MCF 10A (cell line): ENCODE measurements around the gene PARD6A. TPM values are rescaled to one million over a fixed set of nuclear protein-coding genes. Genes with fewer than 3 reads are reported as not detected.

Experiments
- BruUV-seq: library from RNA; stranded (reverse); fragments of 400-500 nt; replicated peaks from 2 replicates; lab custom pipeline; 2021; lab: Mats Ljungman, UMichigan
- CTCF ChIA-PET: fragments of 300-600 bp; sonication (Branson Sonifier 250); formaldehyde crosslinking; extraction: SDS; loops from one replicate; lab custom pipeline; 2021; ENCODE audit warnings: antibody characterized with exemption, inconsistent platforms; lab: Yijun Ruan, JAX
- POLR2A ChIA-PET: fragments of 300-600, 350-650 bp; sonication (Branson Sonifier 250); formaldehyde crosslinking; extraction: SDS; loops from one replicate; lab custom pipeline; 2020; ENCODE audit warnings: antibody characterized with exemption, inconsistent platforms; lab: Yijun Ruan, JAX
- DNase-seq: peaks from one replicate; pipeline ENCODE4 v3.0.0-alpha.2; 2018; ENCODE audit not compliant: unreplicated experiment
- H3K27ac Mint-ChIP-seq: one replicate; pipeline ENCODE4 v1.8.0; 2022; ENCODE audit warnings: mild to moderate bottlenecking, low read depth, mixed read lengths; ENCODE audit not compliant: unreplicated experiment
- H3K27me3 Mint-ChIP-seq: one replicate; pipeline ENCODE4 v1.8.0; 2022; ENCODE audit warnings: mixed read lengths; ENCODE audit not compliant: insufficient read depth, unreplicated experiment
- H3K36me3 Mint-ChIP-seq: one replicate; pipeline ENCODE4 v1.8.0; 2022; ENCODE audit warnings: mild to moderate bottlenecking, moderate library complexity, mixed read lengths; ENCODE audit not compliant: insufficient read depth, unreplicated experiment
- H3K4me1 Mint-ChIP-seq: one replicate; pipeline ENCODE4 v1.8.0; 2022; ENCODE audit warnings: mixed read lengths; ENCODE audit not compliant: insufficient read depth, unreplicated experiment
- H3K4me3 Mint-ChIP-seq: one replicate; pipeline ENCODE4 v1.8.0; 2022; ENCODE audit warnings: mild to moderate bottlenecking, moderate library complexity, mixed read lengths; ENCODE audit not compliant: unreplicated experiment
- H3K9me3 Mint-ChIP-seq: one replicate; pipeline ENCODE4 v1.8.0; 2022; ENCODE audit warnings: mixed read lengths; ENCODE audit not compliant: unreplicated experiment
- intact Hi-C: fragments of 100-400 bp; cut with micrococcal nuclease; formaldehyde crosslinking; loops from 2 replicates; pipeline ENCODE4 v1.14.1; 2022
- total RNA-seq: library from RNA; stranded (reverse); gene quantifications from 2 replicates; pipeline ENCODE4 v1.2.3, GENCODE V29; 2022
- TF ChIP-seq, protein P1 (sequence below): fragments of 200-600 bp; IDR thresholded peaks from one replicate; pipeline ENCODE4 v1.8.0; 2022; ENCODE audit warnings: antibody characterized with exemption, mild to moderate bottlenecking; ENCODE audit not compliant: unreplicated experiment

PARD6A gene
- total RNA-seq, 1 experiment from 2014 or later: 4.5 TPM

DNA sequence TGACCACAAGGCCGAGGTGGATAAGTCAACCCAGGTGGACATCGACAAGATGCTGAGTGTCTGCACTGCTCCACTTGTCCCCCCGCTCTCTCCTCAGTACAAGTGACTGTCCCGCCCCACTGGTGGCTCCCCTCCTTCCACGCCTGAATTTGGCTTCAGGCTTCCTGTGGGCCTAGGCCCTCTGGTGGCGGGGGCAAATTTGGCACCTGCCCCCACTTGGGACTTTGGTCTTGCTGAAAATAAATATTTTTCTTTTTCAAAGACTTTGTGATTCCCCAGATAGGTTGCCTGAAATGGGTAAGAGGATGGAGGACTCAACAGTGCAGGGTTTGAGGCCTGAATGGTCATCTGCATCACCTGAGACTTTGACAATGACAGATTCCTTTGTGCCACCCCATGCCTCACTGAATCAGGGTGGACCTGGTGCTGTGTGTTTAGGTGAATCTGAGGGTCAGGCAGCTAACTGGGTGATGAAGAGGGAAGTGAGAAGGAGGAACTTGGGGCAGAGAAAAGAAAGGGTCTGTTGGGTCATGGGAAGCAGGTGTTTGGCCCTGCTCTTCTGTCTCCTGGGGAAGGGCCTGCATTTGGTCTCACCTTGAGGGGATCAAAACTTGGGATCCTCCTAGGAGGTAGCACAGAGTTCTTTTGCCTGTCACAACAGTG, 7.9 kb downstream of the PARD6A start:
- intact Hi-C loops: loop anchor here (1.0 kb wide), 2 partner anchors 106 to 147 kb away; partner anchors contain the start of gene CTCF
- ChIA-PET POLR2A (interaction anchor here (1.2 to 1.6 kb wide), 3 partner anchors 42 to 148 kb away, joined by 3 to 5 read pairs (median 5); no protein-coding TSS in a partner anchor), CTCF (interaction anchor here (0.5 to 6.9 kb wide), 19 partner anchors 11 to 421 kb away, joined by 3 to 57 read pairs (median 3); partner anchors contain the start of genes CTCF and GFOD2)
- no TSS peak for BruUV-seq
- H3K27ac Mint-ChIP-seq: no peak overlapping the region
- H3K9me3 Mint-ChIP-seq: no peaks in the 10 kb centered on the region
- H3K4me3 Mint-ChIP-seq: no peak overlapping the region
- TF ChIP-seq, protein P1, sequence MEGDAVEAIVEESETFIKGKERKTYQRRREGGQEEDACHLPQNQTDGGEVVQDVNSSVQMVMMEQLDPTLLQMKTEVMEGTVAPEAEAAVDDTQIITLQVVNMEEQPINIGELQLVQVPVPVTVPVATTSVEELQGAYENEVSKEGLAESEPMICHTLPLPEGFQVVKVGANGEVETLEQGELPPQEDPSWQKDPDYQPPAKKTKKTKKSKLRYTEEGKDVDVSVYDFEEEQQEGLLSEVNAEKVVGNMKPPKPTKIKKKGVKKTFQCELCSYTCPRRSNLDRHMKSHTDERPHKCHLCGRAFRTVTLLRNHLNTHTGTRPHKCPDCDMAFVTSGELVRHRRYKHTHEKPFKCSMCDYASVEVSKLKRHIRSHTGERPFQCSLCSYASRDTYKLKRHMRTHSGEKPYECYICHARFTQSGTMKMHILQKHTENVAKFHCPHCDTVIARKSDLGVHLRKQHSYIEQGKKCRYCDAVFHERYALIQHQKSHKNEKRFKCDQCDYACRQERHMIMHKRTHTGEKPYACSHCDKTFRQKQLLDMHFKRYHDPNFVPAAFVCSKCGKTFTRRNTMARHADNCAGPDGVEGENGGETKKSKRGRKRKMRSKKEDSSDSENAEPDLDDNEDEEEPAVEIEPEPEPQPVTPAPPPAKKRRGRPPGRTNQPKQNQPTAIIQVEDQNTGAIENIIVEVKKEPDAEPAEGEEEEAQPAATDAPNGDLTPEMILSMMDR: peak; percentile 28
- H3K27me3 Mint-ChIP-seq: no peaks in the 10 kb centered on the region
- H3K4me1 Mint-ChIP-seq: peaks cover 9% of the 10 kb centered on the region
- H3K36me3 Mint-ChIP-seq: peaks cover 4% of the 10 kb centered on the region
- no peak for DNase-seq

DNA sequence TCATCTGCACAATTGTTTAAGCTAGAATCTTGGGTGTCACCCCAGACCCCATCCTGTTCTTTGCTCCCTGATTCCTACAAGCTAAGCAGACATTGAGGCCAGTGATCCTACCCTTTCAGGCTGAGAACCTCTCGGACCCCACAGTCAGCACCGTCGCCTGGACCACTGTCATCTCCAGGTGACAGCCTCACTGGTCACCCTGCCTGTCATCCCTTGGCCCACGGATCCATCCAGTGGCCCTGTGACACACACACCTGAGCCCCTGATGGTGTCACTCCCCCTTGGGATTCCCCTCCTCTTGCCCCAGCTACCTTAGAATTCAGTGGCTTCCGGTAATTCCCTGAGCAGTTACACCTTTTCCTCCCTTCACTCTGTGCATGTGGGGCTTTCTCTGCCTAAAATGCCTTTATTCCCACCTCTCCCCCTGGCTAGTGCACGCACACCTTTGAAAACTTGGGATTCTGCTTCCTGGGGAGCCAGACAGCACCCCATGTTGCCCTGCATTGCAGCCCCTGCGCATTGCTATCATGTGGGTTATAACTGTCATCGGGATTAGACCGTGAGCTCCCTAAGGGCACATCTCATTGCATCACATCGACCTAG, 8.8 kb downstream of the PARD6A start:
- intact Hi-C loops: loop anchor here (10.0 kb wide), 1 partner anchor 175 kb away; the partner anchor contains the start of genes CENPT, NUTF2 and THAP11
- H3K27me3 Mint-ChIP-seq: no peaks in the 10 kb centered on the region
- ChIA-PET POLR2A (interaction anchor here (1.2 to 1.5 kb wide), 2 partner anchors 43 to 148 kb away, joined by 3 to 5 read pairs; no protein-coding TSS in a partner anchor), CTCF (interaction anchor here (0.5 to 2.4 kb wide), 10 partner anchors 18 to 420 kb away, joined by 3 to 9 read pairs (median 3); partner anchors contain the start of gene CTCF)
- TF ChIP-seq, protein P1: no peak
- H3K4me1 Mint-ChIP-seq: peaks cover 15% of the 10 kb centered on the region
- H3K27ac Mint-ChIP-seq: no peak overlapping the region
- no peaks in the 10 kb centered on the region for H3K9me3 Mint-ChIP-seq
- H3K36me3 Mint-ChIP-seq: peaks cover 9% of the 10 kb centered on the region
- DNase-seq: no peak
- BruUV-seq: no TSS peak
- no peak overlapping the region for H3K4me3 Mint-ChIP-seq

DNA sequence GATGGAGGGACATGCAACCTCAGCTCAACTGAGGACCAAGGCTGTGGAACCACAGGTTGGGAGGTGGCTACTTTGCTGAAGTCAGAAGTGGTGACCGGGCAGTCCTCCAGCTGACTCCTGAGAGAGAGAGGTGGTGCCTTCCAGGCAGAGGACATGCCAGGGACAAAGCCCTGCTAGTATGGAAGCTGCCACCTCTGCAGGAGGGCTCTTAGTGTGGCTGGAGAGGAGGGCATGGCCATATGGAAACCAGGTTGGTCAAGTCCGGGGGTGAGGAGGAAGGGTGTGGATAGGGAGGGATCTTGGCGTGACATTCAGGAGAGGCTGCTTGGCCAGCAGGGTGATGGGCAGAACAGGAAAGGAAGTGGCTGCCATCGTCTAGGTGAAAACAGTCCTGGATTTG, 11.5 kb downstream of the PARD6A start:
- BruUV-seq: no TSS peak
- DNase-seq: no peak
- TF ChIP-seq, protein P1: no peak
- H3K36me3 Mint-ChIP-seq: peaks cover 11% of the 10 kb centered on the region
- ChIA-PET CTCF (interaction anchor here (0.6 to 3.3 kb wide), 35 partner anchors 10 to 368 kb away, joined by 3 to 15 read pairs (median 4); partner anchors contain the start of genes ACD, CTCF, PARD6A and RANBP10), POLR2A (interaction anchor here (1.1 to 1.3 kb wide), 3 partner anchors 24 to 110 kb away, joined by 3 to 7 read pairs (median 4); partner anchors contain the start of genes CTCF and GFOD2)
- peaks cover 15% of the 10 kb centered on the region for H3K4me1 Mint-ChIP-seq
- intact Hi-C loops: loop anchor here (1.0 to 10.0 kb wide), 2 partner anchors 135 to 172 kb away; partner anchors contain the start of genes CENPT, NUTF2 and THAP11
- H3K27ac Mint-ChIP-seq: peak overlapping the region; percentile 73
- no peaks in the 10 kb centered on the region for H3K9me3 Mint-ChIP-seq
- H3K4me3 Mint-ChIP-seq: no peak overlapping the region
- H3K27me3 Mint-ChIP-seq: no peaks in the 10 kb centered on the region
